Keratinocyte (primary cell): ENCODE measurements around the gene TMEM144.

Experiments used
- EZH2 ChIP-seq: IDR thresholded peaks from one replicate; pipeline ENCODE4 v1.6.1; 2012; ENCODE audit warnings: inconsistent platforms, mild to moderate bottlenecking, low read length, moderate library complexity
- TF ChIP-seq, protein P1 (sequence below), 3 experiments: IDR thresholded peaks in 1 of 3; conservative IDR thresholded peaks in 1 of 3; optimal IDR thresholded peaks in 1 of 3; 2 replicates in 2 of 3; 3 replicates in 1 of 3; pipeline versions ENCODE3 to v1.5.1; 2011; ENCODE audit warnings: low read length in 3 of 3, mild to moderate bottlenecking in 3 of 3, moderate library complexity in 2 of 3, control low read depth in 1 of 3, inconsistent platforms in 1 of 3; ENCODE audit not compliant: insufficient read depth in 2 of 3; ENCODE audit errors: extremely low read depth in 1 of 3

DNA sequence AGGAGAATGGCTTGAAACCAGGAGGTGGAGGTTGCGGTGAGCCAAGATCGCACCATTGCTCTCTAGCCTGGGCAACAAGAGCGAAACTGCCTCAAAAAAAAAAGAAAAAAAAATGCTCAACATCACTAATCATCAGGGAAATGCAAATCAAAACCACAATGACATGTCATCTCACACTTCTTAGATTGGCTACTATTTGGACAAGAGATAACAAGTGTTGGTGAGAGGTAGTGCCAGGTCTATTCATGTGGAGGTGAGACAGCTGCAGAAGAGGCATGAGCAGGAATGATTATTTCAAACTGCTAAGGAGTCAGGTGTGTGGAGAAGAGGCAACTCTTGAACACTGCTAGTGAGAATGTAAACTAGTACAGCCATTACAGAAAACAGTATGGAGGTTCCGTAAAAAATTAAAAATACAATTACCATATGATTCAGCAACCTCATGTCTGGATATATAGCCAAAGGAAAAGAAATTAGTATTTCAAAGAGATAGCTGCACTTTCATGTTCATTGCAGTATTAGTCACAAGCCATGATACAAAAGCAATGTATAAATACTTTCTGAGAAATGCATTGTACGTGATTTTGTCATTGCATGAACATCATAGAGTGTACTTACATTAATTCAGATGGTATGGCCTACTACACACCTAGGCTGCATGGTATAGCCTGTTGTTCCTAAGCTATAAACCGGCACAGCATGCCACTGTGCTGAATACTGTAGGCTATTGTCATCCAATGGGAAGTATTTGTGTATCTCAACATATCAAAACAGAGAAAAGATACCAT lies 75.3 kb downstream of the TMEM144 start:
- TF ChIP-seq, protein P1, sequence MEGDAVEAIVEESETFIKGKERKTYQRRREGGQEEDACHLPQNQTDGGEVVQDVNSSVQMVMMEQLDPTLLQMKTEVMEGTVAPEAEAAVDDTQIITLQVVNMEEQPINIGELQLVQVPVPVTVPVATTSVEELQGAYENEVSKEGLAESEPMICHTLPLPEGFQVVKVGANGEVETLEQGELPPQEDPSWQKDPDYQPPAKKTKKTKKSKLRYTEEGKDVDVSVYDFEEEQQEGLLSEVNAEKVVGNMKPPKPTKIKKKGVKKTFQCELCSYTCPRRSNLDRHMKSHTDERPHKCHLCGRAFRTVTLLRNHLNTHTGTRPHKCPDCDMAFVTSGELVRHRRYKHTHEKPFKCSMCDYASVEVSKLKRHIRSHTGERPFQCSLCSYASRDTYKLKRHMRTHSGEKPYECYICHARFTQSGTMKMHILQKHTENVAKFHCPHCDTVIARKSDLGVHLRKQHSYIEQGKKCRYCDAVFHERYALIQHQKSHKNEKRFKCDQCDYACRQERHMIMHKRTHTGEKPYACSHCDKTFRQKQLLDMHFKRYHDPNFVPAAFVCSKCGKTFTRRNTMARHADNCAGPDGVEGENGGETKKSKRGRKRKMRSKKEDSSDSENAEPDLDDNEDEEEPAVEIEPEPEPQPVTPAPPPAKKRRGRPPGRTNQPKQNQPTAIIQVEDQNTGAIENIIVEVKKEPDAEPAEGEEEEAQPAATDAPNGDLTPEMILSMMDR (optimal IDR thresholded peaks at IDR 0.05 in 1 of 3, IDR thresholded peaks at IDR 0.05 in 1 of 3, conservative IDR thresholded peaks at IDR 0.05 in 1 of 3; ENCODE audit: extremely low read depth in 1 of 3, insufficient read depth in 2 of 3, low read length in 3 of 3) = no peak
- no peak for TF ChIP-seq EZH2
